HepG2 (cell line): ENCODE data around the gene PHF10. TPM values are rescaled to one million over a fixed set of nuclear protein-coding genes. Genes with fewer than 3 reads are reported as not detected.

ENCODE experiments used
- CREB1 ChIP-seq, 2 experiments: fragments of 450-650 bp in 1 of 2; IDR thresholded peaks; 2 replicates each; pipeline ENCODE4 v1.6.1; 2016 to 2017; ENCODE audit warnings: control low read depth in 1 of 2, mild to moderate bottlenecking in 1 of 2, missing compliant biosample characterization in 1 of 2, missing genetic modification characterization in 1 of 2
- EZH2 ChIP-seq: conservative IDR thresholded peaks from 2 replicates; pipeline ENCODE4 v1.6.1; 2012; ENCODE audit warnings: mild to moderate bottlenecking, low read depth, low read length, moderate library complexity
- FLYWCH1 ChIP-seq: sonication (generic); formaldehyde crosslinking; IDR thresholded peaks from 2 replicates; pipeline ENCODE4 v1.8.1; 2023; ENCODE audit warnings: mild to moderate bottlenecking, missing genetic modification reagents
- GATA4 ChIP-seq: sonication (generic); IDR thresholded peaks from 2 replicates; pipeline ENCODE4 v1.6.1; 2016; ENCODE audit warnings: antibody characterized with exemption, low read depth, borderline replicate concordance
- GLI4 ChIP-seq: sonication (generic); formaldehyde crosslinking; IDR thresholded peaks from 2 replicates; pipeline ENCODE4 v1.5.1; 2020; ENCODE audit warnings: missing genetic modification reagents, mild to moderate bottlenecking, moderate library complexity, borderline replicate concordance
- GZF1 ChIP-seq: sonication (generic); formaldehyde crosslinking; IDR thresholded peaks from 2 replicates; pipeline ENCODE4 v1.5.1; 2020; ENCODE audit warnings: mild to moderate bottlenecking, missing genetic modification reagents
- IRF2 ChIP-seq: IDR thresholded peaks from 2 replicates; pipeline ENCODE4 v1.6.1; 2018; ENCODE audit warnings: missing genetic modification reagents, missing compliant biosample characterization
- KDM4B ChIP-seq: sonication (generic); formaldehyde crosslinking; IDR thresholded peaks from 2 replicates; pipeline ENCODE4 v1.4.0; 2020; ENCODE audit warnings: missing genetic modification reagents
- MEIS1 ChIP-seq: sonication (generic); formaldehyde crosslinking; IDR thresholded peaks from 2 replicates; pipeline ENCODE4 v1.9.0; 2021; ENCODE audit warnings: mild to moderate bottlenecking, missing genetic modification reagents, moderate library complexity, borderline replicate concordance
- MTF2 ChIP-seq: sonication (generic); formaldehyde crosslinking; IDR thresholded peaks from 2 replicates; pipeline ENCODE4 v1.5.0; 2020; ENCODE audit warnings: missing genetic modification reagents, borderline replicate concordance
- NAIF1 ChIP-seq: sonication (generic); formaldehyde crosslinking; IDR thresholded peaks from 2 replicates; pipeline ENCODE4 v1.5.0; 2020; ENCODE audit warnings: mild to moderate bottlenecking, missing genetic modification reagents, borderline replicate concordance
- PHF20 ChIP-seq: sonication (generic); formaldehyde crosslinking; IDR thresholded peaks from 2 replicates; pipeline ENCODE4 v1.5.0; 2020; ENCODE audit warnings: mild to moderate bottlenecking, missing genetic modification reagents
- RARA ChIP-seq: IDR thresholded peaks from 2 replicates; pipeline ENCODE4 v1.6.1; 2016; ENCODE audit warnings: missing genetic modification reagents, missing compliant biosample characterization
- SMARCE1 ChIP-seq: fragments of 450-650 bp; IDR thresholded peaks from 2 replicates; pipeline ENCODE4 v1.6.1; 2017; ENCODE audit warnings: borderline replicate concordance
- XBP1 ChIP-seq: sonication (generic); formaldehyde crosslinking; IDR thresholded peaks from 2 replicates; pipeline ENCODE4 v1.5.0; 2020; ENCODE audit warnings: missing genetic modification reagents
- ZBTB3 ChIP-seq: sonication (generic); formaldehyde crosslinking; IDR thresholded peaks from 2 replicates; pipeline ENCODE4 v1.4.0; 2020; ENCODE audit warnings: low read depth, mild to moderate bottlenecking, moderate library complexity, missing genetic modification reagents, borderline replicate concordance
- ZNF251 ChIP-seq: sonication (generic); formaldehyde crosslinking; IDR thresholded peaks from 2 replicates; pipeline ENCODE4 v1.9.0; 2021; ENCODE audit warnings: mild to moderate bottlenecking, missing genetic modification reagents
- ZNF543 ChIP-seq: sonication (generic); formaldehyde crosslinking; IDR thresholded peaks from 2 replicates; pipeline ENCODE4 v1.4.0; 2020; ENCODE audit warnings: mild to moderate bottlenecking, missing genetic modification reagents
- ZNF569 ChIP-seq: sonication (generic); formaldehyde crosslinking; IDR thresholded peaks from 2 replicates; pipeline ENCODE4 v1.5.0; 2020; ENCODE audit warnings: mild to moderate bottlenecking, missing genetic modification reagents, moderate library complexity, borderline replicate concordance
- ZNF616 ChIP-seq: sonication (generic); formaldehyde crosslinking; IDR thresholded peaks from 2 replicates; pipeline ENCODE4 v1.5.0; 2020; ENCODE audit warnings: low read depth, mild to moderate bottlenecking, missing genetic modification reagents
- ZSCAN12 ChIP-seq: sonication (generic); formaldehyde crosslinking; IDR thresholded peaks from 2 replicates; pipeline ENCODE4 v1.9.0; 2021; ENCODE audit warnings: mild to moderate bottlenecking, missing genetic modification reagents
- polyA plus RNA-seq, 8 experiments: library from polyadenylated mRNA; depleted of rRNA in 3 of 8; stranded (reverse) in 7 of 8; unstranded in 1 of 8; fragments of >200 nt; fragmentation: Illumina TruSeq in 4 of 8; extraction: Trizol in 4 of 8; gene quantifications; 2 replicates each; pipeline versions ENCODE4 v1.2.1 to v1.2.3, GENCODE V29; 2011 to 2016; ENCODE audit warnings: low read depth in 4 of 8, missing spikeins in 1 of 8, mixed read lengths in 1 of 8; ENCODE audit not compliant: insufficient read depth in 1 of 8
- total RNA-seq, 5 experiments: library from RNA; depleted of rRNA; stranded (reverse); fragments of >200 nt; fragmentation: Illumina TruSeq; extraction: Trizol; gene quantifications; 2 replicates each; pipeline ENCODE4 v1.2.3, GENCODE V29; 2016; ENCODE audit warnings: low read depth in 1 of 5
- TF ChIP-seq, protein P1 (sequence below): sonication (generic); formaldehyde crosslinking; IDR thresholded peaks from 2 replicates; pipeline ENCODE4 v1.5.0; 2020; ENCODE audit warnings: missing genetic modification reagents
- TF ChIP-seq, protein P2 (sequence below): IDR thresholded peaks from 2 replicates; pipeline ENCODE4 v1.6.1; 2016
- TF ChIP-seq, protein P3 (sequence below): sonication (generic); formaldehyde crosslinking; IDR thresholded peaks from 2 replicates; pipeline ENCODE4 v1.5.1; 2020; ENCODE audit warnings: mild to moderate bottlenecking, moderate library complexity, missing genetic modification reagents

Gene PHF10
- total and polyA plus RNA-seq, 2 of the 13 experiments (the other 11 are each of a cell fraction or from before 2014, with no cell fraction given): 42.1 to 84.1 TPM

DNA sequence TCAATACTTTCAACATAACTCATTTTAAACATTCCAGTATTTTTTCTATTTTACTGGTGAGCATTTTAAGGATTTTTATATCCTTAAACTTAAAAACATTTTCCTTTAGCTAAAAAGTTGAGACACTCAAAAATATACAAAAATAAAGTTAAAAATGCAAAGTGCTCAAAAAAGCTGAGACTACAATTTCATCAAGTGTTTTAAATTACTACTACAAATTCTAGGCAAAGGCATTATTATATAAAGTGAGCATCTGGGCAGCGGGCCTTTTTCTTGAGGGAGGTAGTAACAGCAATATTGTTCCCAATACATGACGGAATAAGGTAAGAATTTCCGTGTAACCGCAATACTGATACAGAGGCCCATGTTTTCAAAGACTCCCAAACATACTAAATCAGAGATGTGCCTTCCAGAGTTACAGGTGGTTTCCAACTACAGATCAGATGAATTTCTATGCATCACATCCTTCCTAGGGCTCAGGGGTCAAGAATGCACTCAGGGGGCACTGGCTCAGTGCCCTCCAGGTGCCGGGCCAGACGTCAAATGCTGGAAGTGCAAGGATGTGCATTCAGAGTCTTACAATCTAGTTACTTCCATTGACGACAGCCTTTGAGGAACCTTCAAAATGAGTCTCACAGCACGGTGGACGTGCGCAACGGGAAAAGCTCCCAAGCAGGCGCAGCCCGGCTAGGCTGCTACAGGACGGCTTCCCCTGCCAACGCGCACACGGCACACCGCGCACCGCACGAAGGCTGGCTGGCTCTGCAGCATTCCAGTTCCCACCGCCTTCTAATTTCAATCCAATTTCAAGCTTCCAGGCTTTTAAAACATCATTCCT, 1.7 kb downstream of the PHF10 start (continued):
- TF ChIP-seq, protein P1, sequence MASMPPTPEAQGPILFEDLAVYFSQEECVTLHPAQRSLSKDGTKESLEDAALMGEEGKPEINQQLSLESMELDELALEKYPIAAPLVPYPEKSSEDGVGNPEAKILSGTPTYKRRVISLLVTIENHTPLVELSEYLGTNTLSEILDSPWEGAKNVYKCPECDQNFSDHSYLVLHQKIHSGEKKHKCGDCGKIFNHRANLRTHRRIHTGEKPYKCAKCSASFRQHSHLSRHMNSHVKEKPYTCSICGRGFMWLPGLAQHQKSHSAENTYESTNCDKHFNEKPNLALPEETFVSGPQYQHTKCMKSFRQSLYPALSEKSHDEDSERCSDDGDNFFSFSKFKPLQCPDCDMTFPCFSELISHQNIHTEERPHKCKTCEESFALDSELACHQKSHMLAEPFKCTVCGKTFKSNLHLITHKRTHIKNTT (CRISPR knock-in tag): no peak
- TF ChIP-seq ZBTB3 (CRISPR knock-in tag): no peak
- TF ChIP-seq MEIS1 (CRISPR knock-in tag): no peak
- TF ChIP-seq NAIF1 (CRISPR knock-in tag): peak; percentile 37; the same call in 1 of the 2 replicates
- no peak for TF ChIP-seq CREB1 (IDR thresholded peaks at IDR 0.05)
- TF ChIP-seq CREB1 (CRISPR knock-in tag; IDR thresholded peaks at IDR 0.05): no peak
- TF ChIP-seq MTF2 (CRISPR knock-in tag): no peak
- TF ChIP-seq XBP1 (CRISPR knock-in tag): no peak
- no peak for TF ChIP-seq KDM4B (CRISPR knock-in tag)
- no peak for TF ChIP-seq EZH2
- TF ChIP-seq RARA: peak; percentile 36; the same call in 1 of the 2 replicates
- no peak for TF ChIP-seq ZNF251 (CRISPR knock-in tag)
- TF ChIP-seq FLYWCH1: no peak
- TF ChIP-seq GZF1 (CRISPR knock-in tag): no peak
- TF ChIP-seq IRF2 (CRISPR knock-in tag): peak; percentile 16; the same call in 1 of the 2 replicates
- no peak for TF ChIP-seq ZNF543 (CRISPR knock-in tag)
- TF ChIP-seq GATA4: no peak
- no peak for TF ChIP-seq ZNF569 (CRISPR knock-in tag)
- TF ChIP-seq, protein P2, sequence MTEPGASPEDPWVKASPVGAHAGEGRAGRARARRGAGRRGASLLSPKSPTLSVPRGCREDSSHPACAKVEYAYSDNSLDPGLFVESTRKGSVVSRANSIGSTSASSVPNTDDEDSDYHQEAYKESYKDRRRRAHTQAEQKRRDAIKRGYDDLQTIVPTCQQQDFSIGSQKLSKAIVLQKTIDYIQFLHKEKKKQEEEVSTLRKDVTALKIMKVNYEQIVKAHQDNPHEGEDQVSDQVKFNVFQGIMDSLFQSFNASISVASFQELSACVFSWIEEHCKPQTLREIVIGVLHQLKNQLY (CRISPR knock-in tag): no peak
- TF ChIP-seq GLI4: no peak
- no peak for TF ChIP-seq PHF20 (CRISPR knock-in tag)
- TF ChIP-seq ZNF616 (CRISPR knock-in tag): no peak
- no peak for TF ChIP-seq SMARCE1
- TF ChIP-seq, protein P3, sequence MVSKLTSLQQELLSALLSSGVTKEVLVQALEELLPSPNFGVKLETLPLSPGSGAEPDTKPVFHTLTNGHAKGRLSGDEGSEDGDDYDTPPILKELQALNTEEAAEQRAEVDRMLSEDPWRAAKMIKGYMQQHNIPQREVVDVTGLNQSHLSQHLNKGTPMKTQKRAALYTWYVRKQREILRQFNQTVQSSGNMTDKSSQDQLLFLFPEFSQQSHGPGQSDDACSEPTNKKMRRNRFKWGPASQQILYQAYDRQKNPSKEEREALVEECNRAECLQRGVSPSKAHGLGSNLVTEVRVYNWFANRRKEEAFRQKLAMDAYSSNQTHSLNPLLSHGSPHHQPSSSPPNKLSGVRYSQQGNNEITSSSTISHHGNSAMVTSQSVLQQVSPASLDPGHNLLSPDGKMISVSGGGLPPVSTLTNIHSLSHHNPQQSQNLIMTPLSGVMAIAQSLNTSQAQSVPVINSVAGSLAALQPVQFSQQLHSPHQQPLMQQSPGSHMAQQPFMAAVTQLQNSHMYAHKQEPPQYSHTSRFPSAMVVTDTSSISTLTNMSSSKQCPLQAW (CRISPR knock-in tag): no peak; the same call in 1 of the 2 replicates
- no peak for TF ChIP-seq ZSCAN12 (CRISPR knock-in tag)
